NB4 (cell line): ENCODE results near the gene ASMTL.
A peak's percentile ranks its signal among the peaks of the same experiment; 100 is the strongest.
"Not testable (repeated sequence)": the region's sequence is repeated elsewhere in the genome, so short reads cannot be mapped to it uniquely, and the experiment has no call there.

Source experiments
- DNase-seq: peaks from one replicate; pipeline ENCODE4 v3.0.0; 2010; ENCODE audit warnings: low read depth
- H3K4me3 ChIP-seq: one replicate; pipeline ENCODE4 v1.5.1; 2011; ENCODE audit warnings: mild to moderate bottlenecking, low read depth, low read length, moderate library complexity
- CTCF ChIP-seq: IDR thresholded peaks from one replicate; pipeline ENCODE4 v1.5.1; 2012; ENCODE audit warnings: low read depth, low read length
- MAX ChIP-seq: IDR thresholded peaks from 2 replicates; pipeline ENCODE4 v1.6.1; 2011; ENCODE audit warnings: low read depth, low read length
- MYC ChIP-seq: IDR thresholded peaks from 2 replicates; pipeline ENCODE4 v1.6.1; 2011; ENCODE audit warnings: low read depth, low read length
- POLR2A ChIP-seq: IDR thresholded peaks from 2 replicates; pipeline ENCODE4 v1.6.1; 2011; ENCODE audit warnings: mild to moderate bottlenecking; ENCODE audit not compliant: insufficient read length; ENCODE audit errors: extremely low read depth

ASMTL gene

GRCh38 chrX:1475481-1475880 lies 22.8 kb upstream of the ASMTL start:
- TF ChIP-seq CTCF, result no peak
- no peak overlapping the region for H3K4me3 ChIP-seq
- DNase-seq, result no peak

GRCh38 chrX:1474593-1474992 lies 21.9 kb upstream of the ASMTL start:
- not testable (repeated sequence) for DNase-seq, H3K4me3 ChIP-seq

- no peak overlapping the region for H3K4me3 ChIP-seq
- no peak for DNase-seq
- TF ChIP-seq MYC (no peak), CTCF (no peak), POLR2A (no peak)
Observed at GRCh38 chrX:1472975-1473374, 20.3 kb upstream of the ASMTL start.

GRCh38 chrX:1468250-1468772 lies 15.6 kb upstream of the ASMTL start:
- peak; percentile 92 for DNase-seq
- H3K4me3 ChIP-seq, result no peak overlapping the region
- peak; percentile 56; the same call in 1 of the 2 replicates for TF ChIP-seq MYC
- peak; percentile 51 for TF ChIP-seq CTCF
- no peak; the same call in none of the 2 replicates for TF ChIP-seq MAX

- TF ChIP-seq MAX, result no peak
- TF ChIP-seq MYC, result no peak
- TF ChIP-seq POLR2A, result no peak
- TF ChIP-seq CTCF, result no peak
- no peak overlapping the region for H3K4me3 ChIP-seq
- no peak for DNase-seq
Observed at GRCh38 chrX:1466971-1467561, 14.4 kb upstream of the ASMTL start.

GRCh38 chrX:1466232-1466661 lies 13.5 kb upstream of the ASMTL start:
- H3K4me3 ChIP-seq, result no peak overlapping the region
- no peak for DNase-seq
- no peak for TF ChIP-seq CTCF
- TF ChIP-seq MYC, result no peak
- TF ChIP-seq MAX, result no peak
- no peak for TF ChIP-seq POLR2A
